SW480 (cell line): ENCODE results near the gene SPTAN1.

Experiments used
- DNase-seq: peaks from one replicate; pipeline ENCODE4 v3.0.0-alpha.2; 2016; ENCODE audit warnings: low spot score

The SPTAN1 gene

GRCh38 chr9:128675382-128675781 is 123.0 kb downstream of the SPTAN1 start:
- no peak for DNase-seq

DNA sequence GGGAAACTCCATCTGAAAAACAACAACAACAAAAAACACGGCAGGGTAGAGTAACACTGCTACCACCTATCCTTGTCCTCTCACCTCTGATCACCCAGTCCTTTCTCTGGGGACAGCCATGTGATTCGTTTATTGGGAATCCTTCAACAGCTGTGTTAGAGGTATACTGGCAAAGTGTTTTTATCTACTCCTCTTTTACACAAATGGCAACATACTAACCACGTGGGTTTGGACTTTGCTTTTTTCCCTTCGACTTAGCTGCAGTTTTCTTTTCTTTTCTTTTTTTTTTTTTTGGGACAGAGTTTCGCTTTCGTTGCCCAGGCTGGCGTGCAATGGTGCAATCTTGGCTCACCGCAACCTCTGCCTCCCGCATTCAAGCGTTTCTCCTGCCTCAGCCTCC is 125.4 kb downstream of the SPTAN1 start:
- DNase-seq = no peak
